ENCODE data around the gene KRTAP5-1.
"Not testable (repeated sequence)": the region's sequence is repeated elsewhere in the genome, so short reads cannot be mapped to it uniquely, and the experiment has no call there.

KRTAP5-1 gene

DNA sequence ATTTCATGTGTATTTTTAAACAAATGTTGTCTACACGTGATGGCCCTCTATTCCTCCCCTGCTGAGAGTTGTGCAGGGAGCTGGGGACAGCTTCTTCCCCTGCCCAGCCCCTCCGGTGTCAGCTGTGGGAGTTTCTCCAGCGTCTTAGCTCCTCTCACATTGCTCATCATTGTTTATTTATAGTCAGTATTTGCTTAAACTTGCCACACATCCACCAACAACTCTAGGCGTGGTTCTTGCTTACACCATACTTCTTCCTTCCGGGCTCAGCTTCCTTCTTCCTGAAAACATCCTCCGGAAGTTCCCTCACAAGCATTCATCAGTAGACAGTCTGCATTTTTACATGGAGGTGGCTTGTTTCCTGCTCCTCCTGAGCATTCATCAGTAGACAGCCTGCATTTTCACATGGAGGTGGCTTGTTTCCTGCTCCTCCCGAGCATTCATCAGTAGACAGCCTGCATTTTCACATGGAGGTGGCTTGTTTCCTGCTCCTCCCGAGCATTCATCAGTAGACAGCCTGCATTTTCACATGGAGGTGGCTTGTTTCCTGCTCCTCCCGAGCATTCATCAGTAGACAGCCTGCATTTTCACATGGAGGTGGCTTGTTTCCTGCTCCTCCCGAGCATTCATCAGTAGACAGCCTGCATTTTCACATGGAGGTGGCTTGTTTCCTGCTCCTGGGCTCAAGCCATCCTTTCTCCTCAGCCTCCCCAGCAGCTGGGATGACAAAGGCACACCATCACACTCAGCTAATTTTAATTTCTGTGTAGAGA, 4.3 kb upstream of the KRTAP5-1 start:
- not testable (repeated sequence) for H3K4me3 ChIP-seq (ENCODE audit: low read length); H3K27ac ChIP-seq (ENCODE audit: low read length); H3K4me1 ChIP-seq (ENCODE audit: control insufficient read depth, insufficient read depth, low read length); DNase-seq (ENCODE audit: low read depth, low spot score); H3K36me3 ChIP-seq (ENCODE audit: control insufficient read depth, insufficient read depth, low read length); H3K27me3 ChIP-seq (ENCODE audit: control insufficient read depth, insufficient read depth, low read length); H3K9me3 ChIP-seq (ENCODE audit: control insufficient read depth, insufficient read depth, low read length)
- WGBS (ENCODE audit: insufficient coverage, insufficient read length), result no CpG with 5 or more reads among the region's 10 CpGs

DNA sequence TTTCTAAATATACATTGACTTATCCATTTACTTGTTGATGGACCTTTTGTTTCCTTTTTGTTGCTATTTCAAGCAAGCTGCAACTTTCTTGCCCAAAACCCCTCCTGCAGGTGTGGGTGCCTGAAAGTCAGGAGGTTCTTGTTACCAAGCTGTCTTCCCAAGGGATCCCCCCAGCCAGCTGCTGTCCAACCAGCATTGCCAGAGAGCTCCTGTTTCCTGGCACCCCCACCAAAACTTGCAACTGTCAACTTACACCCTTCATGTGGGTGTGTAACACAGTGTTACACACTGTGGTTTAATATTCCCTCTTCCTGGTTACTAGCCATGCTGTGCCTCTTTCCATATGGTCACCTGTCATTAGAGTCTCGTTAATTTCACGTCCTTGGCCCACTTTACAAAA, 1.6 kb upstream of the KRTAP5-1 start:
- no peaks in the 10 kb centered on the region for H3K36me3 ChIP-seq (ENCODE audit: control insufficient read depth, insufficient read depth, low read length)
- H3K27ac ChIP-seq (ENCODE audit: low read length), result no peak overlapping the region
- H3K4me1 ChIP-seq (ENCODE audit: control insufficient read depth, insufficient read depth, low read length), result no peaks in the 10 kb centered on the region
- DNase-seq (ENCODE audit: low read depth, low spot score), result no peak
- no CpG with 5 or more reads among the region's 2 CpGs for WGBS (ENCODE audit: insufficient coverage, insufficient read length)
- H3K4me3 ChIP-seq (ENCODE audit: low read length), result no peak overlapping the region
- no peaks in the 10 kb centered on the region for H3K27me3 ChIP-seq (ENCODE audit: control insufficient read depth, insufficient read depth, low read length)
- H3K9me3 ChIP-seq (ENCODE audit: control insufficient read depth, insufficient read depth, low read length), result no peaks in the 10 kb centered on the region

DNA sequence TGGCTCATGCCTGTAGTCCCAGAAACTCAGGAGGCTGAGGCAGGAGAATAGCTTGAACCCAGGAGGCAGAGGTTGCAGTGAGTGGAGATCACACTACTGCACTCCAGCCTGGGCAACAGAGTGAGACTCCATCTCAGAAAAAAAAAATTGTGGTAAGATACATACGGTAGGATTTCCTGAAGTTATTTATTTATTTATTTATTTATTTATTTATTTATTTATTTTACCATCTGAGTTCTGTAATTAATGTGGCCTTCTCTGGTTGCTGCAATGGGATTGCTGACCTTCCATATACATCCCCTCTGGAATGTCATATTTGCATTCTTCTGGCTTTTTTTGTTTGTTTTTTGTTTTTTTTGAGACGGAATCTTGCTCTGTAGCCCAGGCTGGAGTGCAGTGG, 2.2 kb downstream of the KRTAP5-1 start:
- H3K27me3 ChIP-seq (ENCODE audit: control insufficient read depth, insufficient read depth, low read length); H3K36me3 ChIP-seq (ENCODE audit: control insufficient read depth, insufficient read depth, low read length); DNase-seq (ENCODE audit: low read depth, low spot score); H3K27ac ChIP-seq (ENCODE audit: low read length); H3K9me3 ChIP-seq (ENCODE audit: control insufficient read depth, insufficient read depth, low read length); H3K4me1 ChIP-seq (ENCODE audit: control insufficient read depth, insufficient read depth, low read length); H3K4me3 ChIP-seq (ENCODE audit: low read length): not testable (repeated sequence)
- WGBS (ENCODE audit: insufficient coverage, insufficient read length), result no CpG with 5 or more reads among the region's 2 CpGs

- DNase-seq (ENCODE audit: low read depth, low spot score), result no peak
- no CpG with 5 or more reads among the region's 9 CpGs for WGBS (ENCODE audit: insufficient coverage, insufficient read length)
- Histone ChIP-seq H3K9me3 (ENCODE audit: control insufficient read depth, insufficient read depth, low read length) (no peaks in the 10 kb centered on the region), H3K27ac (ENCODE audit: low read length) (no peak overlapping the region), H3K27me3 (ENCODE audit: control insufficient read depth, insufficient read depth, low read length) (no peaks in the 10 kb centered on the region), H3K4me3 (ENCODE audit: low read length) (no peak overlapping the region), H3K36me3 (ENCODE audit: control insufficient read depth, insufficient read depth, low read length) (no peaks in the 10 kb centered on the region), H3K4me1 (ENCODE audit: control insufficient read depth, insufficient read depth, low read length) (no peaks in the 10 kb centered on the region)
These were observed 3.1 kb downstream of the KRTAP5-1 start for GRCh38 chr11:1581976-1582375.

DNA sequence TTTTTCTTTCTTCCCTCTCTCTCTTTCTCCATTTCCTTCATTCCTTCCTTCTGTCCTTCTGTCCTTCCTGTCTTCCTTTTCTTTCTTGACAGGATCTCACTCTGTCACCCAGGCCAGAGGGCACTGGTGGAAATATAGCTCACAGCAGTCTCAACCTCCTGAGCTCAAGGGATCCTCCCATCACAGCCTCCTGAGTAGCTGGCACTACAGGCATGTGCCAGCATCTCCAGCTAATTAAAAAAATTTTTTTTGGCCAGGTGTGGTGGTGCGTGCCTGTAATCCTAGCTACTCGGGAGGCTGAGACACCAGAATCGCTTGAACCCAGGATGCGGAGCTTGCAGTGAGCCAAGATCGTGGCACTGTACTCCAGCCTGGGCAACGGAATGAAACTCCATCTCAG, 8.3 kb downstream of the KRTAP5-1 start:
- no CpG with 5 or more reads among the region's 6 CpGs for WGBS (ENCODE audit: insufficient coverage, insufficient read length)

DNA sequence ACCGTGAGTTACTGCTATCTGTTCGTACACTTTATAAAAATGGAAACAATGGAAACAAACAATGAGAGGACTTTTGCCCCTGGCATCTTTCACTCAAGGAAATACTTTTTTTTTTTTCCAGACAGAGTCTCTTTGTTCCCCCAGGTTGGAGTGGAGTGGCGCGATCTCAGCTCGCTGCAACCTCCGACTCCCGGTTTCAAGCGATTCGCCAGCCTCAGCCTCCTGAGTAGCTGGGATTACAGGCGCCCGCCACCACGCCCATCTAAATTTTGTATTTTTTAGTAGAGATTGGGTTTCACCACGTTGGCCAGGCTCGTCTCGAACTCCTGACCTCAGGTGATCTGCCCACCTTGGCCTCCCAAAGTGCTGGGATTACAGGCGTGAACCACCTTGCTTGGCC, 9.3 kb downstream of the KRTAP5-1 start:
- not testable (repeated sequence) for H3K4me3 ChIP-seq (ENCODE audit: low read length)

More for the DNA sequence above, 8.3 kb downstream of the KRTAP5-1 start:
- DNase-seq (ENCODE audit: low read depth, low spot score), result no peak
- no peak overlapping the region for H3K4me3 ChIP-seq (ENCODE audit: low read length)
- H3K4me1 ChIP-seq (ENCODE audit: control insufficient read depth, insufficient read depth, low read length), result peaks cover 9% of the 10 kb centered on the region
- H3K27me3 ChIP-seq (ENCODE audit: control insufficient read depth, insufficient read depth, low read length), result peaks cover 17% of the 10 kb centered on the region
- H3K9me3 ChIP-seq (ENCODE audit: control insufficient read depth, insufficient read depth, low read length), result no peaks in the 10 kb centered on the region
- H3K36me3 ChIP-seq (ENCODE audit: control insufficient read depth, insufficient read depth, low read length), result no peaks in the 10 kb centered on the region
- H3K27ac ChIP-seq (ENCODE audit: low read length), result no peak overlapping the region

GRCh38 chr11:1574933-1575242, 10.2 kb downstream of the KRTAP5-1 start:
- H3K9me3 ChIP-seq (ENCODE audit: control insufficient read depth, insufficient read depth, low read length), result no peaks in the 10 kb centered on the region
- no peaks in the 10 kb centered on the region for H3K36me3 ChIP-seq (ENCODE audit: control insufficient read depth, insufficient read depth, low read length)
- no peak overlapping the region for H3K4me3 ChIP-seq (ENCODE audit: low read length)
- WGBS (ENCODE audit: insufficient coverage, insufficient read length), result no CpG with 5 or more reads among the region's 7 CpGs
- DNase-seq (ENCODE audit: low read depth, low spot score), result no peak
- peaks cover 17% of the 10 kb centered on the region for H3K27me3 ChIP-seq (ENCODE audit: control insufficient read depth, insufficient read depth, low read length)
- no peak overlapping the region for H3K27ac ChIP-seq (ENCODE audit: low read length)
- H3K4me1 ChIP-seq (ENCODE audit: control insufficient read depth, insufficient read depth, low read length), result peaks cover 13% of the 10 kb centered on the region

More for the DNA sequence above, 9.3 kb downstream of the KRTAP5-1 start:
- not testable (repeated sequence) for H3K27ac ChIP-seq (ENCODE audit: low read length); DNase-seq (ENCODE audit: low read depth, low spot score); H3K36me3 ChIP-seq (ENCODE audit: control insufficient read depth, insufficient read depth, low read length); H3K9me3 ChIP-seq (ENCODE audit: control insufficient read depth, insufficient read depth, low read length)
- Histone ChIP-seq H3K4me1 (ENCODE audit: control insufficient read depth, insufficient read depth, low read length) (peaks cover 11% of the 10 kb centered on the region), H3K27me3 (ENCODE audit: control insufficient read depth, insufficient read depth, low read length) (peaks cover 17% of the 10 kb centered on the region)
- WGBS (ENCODE audit: insufficient coverage, insufficient read length), result no CpG with 5 or more reads among the region's 16 CpGs

DNA sequence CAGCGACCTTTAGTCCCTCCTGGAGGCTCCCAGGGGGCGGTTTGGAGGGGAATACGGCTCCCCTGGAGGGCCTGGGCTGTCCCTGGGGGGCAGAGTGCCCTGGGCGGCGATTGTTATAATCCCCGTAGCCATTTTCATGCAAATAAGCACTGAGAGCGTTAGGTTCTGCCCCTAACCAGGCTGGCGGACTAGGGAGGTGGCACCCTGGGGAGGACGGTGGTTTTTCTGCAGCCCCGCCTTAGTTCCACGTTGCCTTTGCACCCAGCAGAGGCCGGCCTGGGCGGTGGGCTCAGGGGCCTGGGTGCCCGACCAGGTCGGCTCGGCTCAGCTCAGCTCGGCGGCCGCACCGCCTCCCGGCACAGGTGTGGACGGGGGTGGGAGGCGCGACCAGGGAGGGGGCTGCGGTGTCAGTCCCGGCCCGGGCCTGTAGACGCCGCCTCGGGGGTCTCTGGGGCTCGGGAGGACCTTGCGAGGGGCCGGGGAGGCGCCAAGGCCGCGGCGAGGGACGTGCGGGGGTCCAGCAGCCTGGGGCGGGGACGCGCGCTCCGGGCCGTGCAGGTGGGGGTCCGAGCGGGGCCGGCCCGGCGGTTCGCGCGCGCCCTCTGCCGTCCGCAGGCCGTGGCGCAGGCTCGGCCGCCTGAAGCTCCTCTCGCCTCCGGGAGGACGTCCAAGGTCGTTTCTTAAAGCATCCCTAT, 10.7 kb downstream of the KRTAP5-1 start:
- Histone ChIP-seq H3K4me3 (ENCODE audit: low read length) (peak overlapping the region; percentile 30; the same call in 1 of the 2 replicates), H3K4me1 (ENCODE audit: control insufficient read depth, insufficient read depth, low read length) (peaks cover 13% of the 10 kb centered on the region), H3K27me3 (ENCODE audit: control insufficient read depth, insufficient read depth, low read length) (peaks cover 17% of the 10 kb centered on the region), H3K27ac (ENCODE audit: low read length) (no peak overlapping the region), H3K9me3 (ENCODE audit: control insufficient read depth, insufficient read depth, low read length) (no peaks in the 10 kb centered on the region), H3K36me3 (ENCODE audit: control insufficient read depth, insufficient read depth, low read length) (no peaks in the 10 kb centered on the region)
- no CpG with 5 or more reads among the region's 64 CpGs for WGBS (ENCODE audit: insufficient coverage, insufficient read length)
- DNase-seq (ENCODE audit: low read depth, low spot score), result no peak

DNA sequence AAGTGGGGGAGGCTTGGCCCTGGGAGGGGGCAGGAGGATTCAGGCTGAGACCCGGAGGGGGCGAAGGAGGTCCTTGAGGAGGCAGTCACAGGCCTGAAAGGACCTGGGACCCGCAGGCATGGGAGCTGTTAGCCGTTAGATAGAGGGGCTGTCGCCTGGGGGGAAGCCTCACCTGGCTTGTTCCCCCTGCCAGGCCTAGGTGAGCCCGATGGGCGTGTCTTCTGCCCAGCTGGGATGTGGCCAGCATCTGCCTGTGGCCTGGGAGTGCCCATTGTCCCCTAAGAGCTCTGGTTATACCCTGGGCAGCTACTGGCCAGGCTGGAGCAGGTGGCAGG, 11.2 kb downstream of the KRTAP5-1 start:
- DNase-seq (ENCODE audit: low read depth, low spot score), result no peak
- Histone ChIP-seq H3K4me3 (ENCODE audit: low read length) (peak overlapping the region; percentile 30; the same call in 1 of the 2 replicates), H3K4me1 (ENCODE audit: control insufficient read depth, insufficient read depth, low read length) (peaks cover 14% of the 10 kb centered on the region), H3K9me3 (ENCODE audit: control insufficient read depth, insufficient read depth, low read length) (no peaks in the 10 kb centered on the region), H3K27ac (ENCODE audit: low read length) (no peak overlapping the region), H3K27me3 (ENCODE audit: control insufficient read depth, insufficient read depth, low read length) (peaks cover 17% of the 10 kb centered on the region), H3K36me3 (ENCODE audit: control insufficient read depth, insufficient read depth, low read length) (no peaks in the 10 kb centered on the region)
- WGBS (ENCODE audit: insufficient coverage, insufficient read length), result no CpG with 5 or more reads among the region's 7 CpGs

DNA sequence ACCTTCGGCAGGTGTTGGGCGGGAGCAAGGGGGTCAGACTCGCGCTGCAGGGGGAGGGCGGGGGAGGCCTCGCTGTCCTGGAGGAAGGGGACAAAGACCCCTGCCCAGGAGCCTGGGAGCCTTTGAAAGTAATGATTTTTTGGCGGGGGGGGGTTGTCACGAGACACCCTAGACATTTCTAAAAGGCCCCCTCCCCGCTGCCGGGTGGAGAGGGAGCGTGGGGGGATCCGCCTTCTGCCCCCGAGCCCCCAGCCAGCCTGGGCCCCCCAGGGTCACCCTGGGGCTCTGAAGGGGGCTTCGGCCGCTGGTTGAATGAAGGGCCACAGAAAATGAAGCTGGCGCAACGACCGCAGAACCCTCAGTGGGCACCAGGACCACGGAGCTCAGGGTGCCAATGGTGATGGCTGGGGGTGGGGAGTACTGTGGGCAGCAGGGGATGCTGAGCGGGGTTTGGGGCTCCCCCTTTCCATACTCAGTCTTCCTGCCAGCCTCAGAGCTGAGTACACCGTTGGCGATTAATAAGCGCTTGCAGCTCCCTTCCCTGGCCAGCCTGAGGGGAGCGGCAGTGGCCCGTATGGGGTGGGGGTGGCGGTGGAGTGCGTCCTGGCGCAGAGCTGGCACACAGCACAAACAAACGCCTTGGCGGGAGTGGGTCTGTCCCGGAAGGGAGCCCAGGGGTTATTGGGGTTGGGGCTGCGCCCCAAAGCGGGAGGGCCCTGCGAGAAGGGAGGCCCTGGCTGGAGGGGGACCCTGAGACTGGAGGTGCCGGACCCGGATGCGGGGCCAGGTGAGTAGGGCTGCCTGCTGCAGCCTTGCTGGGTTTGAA, 11.8 kb downstream of the KRTAP5-1 start:
- no CpG with 5 or more reads among the region's 37 CpGs for WGBS (ENCODE audit: insufficient coverage, insufficient read length)
- no peak for DNase-seq (ENCODE audit: low read depth, low spot score)
- no peak overlapping the region for H3K27ac ChIP-seq (ENCODE audit: low read length)
- peak overlapping the region; percentile 49; the same call in 1 of the 2 replicates for H3K4me3 ChIP-seq (ENCODE audit: low read length)
- peaks cover 17% of the 10 kb centered on the region for H3K27me3 ChIP-seq (ENCODE audit: control insufficient read depth, insufficient read depth, low read length)
- H3K4me1 ChIP-seq (ENCODE audit: control insufficient read depth, insufficient read depth, low read length), result peaks cover 19% of the 10 kb centered on the region
- H3K9me3 ChIP-seq (ENCODE audit: control insufficient read depth, insufficient read depth, low read length), result no peaks in the 10 kb centered on the region
- no peaks in the 10 kb centered on the region for H3K36me3 ChIP-seq (ENCODE audit: control insufficient read depth, insufficient read depth, low read length)

Measured in iPS DF 6.9 (cell line).